KOPT-K1 (cell line): Measurements from ENCODE around the gene MSRB1.
"Not testable (repeated sequence)": the region's sequence is repeated elsewhere in the genome, so short reads cannot be mapped to it uniquely, and the experiment has no call there.

Experiments used
- H3K27ac ChIP-seq: fragments of 200-600 bp; sonication (generic); 2 replicates; pipeline ENCODE4 v1.5.1; 2016; ENCODE audit warnings: antibody characterized with exemption, mild to moderate bottlenecking, low read depth, low read length; ENCODE audit not compliant: poor library complexity, severe bottlenecking
- H3K36me3 ChIP-seq: fragments of 200-600 bp; sonication (generic); 2 replicates; pipeline ENCODE4 v1.5.1; 2017; ENCODE audit warnings: antibody characterized with exemption, mild to moderate bottlenecking, low read length, moderate library complexity; ENCODE audit not compliant: insufficient read depth
- H3K9me3 ChIP-seq: fragments of 200-600 bp; sonication (generic); 2 replicates; pipeline ENCODE4 v1.5.1; 2017; ENCODE audit warnings: antibody characterized with exemption, low read length, mild to moderate bottlenecking; ENCODE audit not compliant: insufficient read depth, poor library complexity, severe bottlenecking

MSRB1 gene

DNA sequence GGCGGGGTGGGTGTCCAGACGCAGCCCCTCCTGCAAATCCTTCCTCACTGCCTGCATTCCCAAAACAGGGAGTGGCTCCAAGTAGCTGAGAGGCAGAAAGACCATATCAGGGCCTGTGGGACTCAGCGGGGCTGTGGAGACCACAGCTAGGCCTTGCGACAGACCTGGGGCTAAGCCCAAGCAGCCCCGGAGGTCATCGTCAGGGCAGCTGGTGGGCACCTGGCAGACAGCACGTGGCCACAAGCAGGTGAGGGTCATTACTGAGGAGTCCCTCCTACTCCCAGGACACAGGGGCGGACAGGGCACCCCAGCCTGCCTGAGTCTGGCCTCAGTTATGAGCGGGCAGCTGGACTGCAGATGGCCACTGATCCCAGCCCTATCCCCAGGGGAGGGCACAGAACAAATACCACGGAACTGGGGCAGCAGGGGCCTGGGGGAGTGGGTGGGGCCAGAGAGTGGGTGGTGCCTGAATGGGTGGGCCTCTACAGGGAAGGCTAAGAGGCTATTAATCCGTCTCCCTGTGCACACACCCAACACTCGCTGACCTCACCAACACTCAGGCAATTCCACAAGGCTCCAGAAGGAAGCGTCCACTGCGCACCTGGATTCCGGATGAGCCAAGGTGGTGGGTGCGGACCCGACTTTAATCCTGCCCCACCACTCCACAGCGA lies 33.3 kb downstream of the MSRB1 start:
- Histone ChIP-seq H3K36me3 (no peaks in the 10 kb centered on the region), H3K27ac (no peak overlapping the region), H3K9me3 (no peaks in the 10 kb centered on the region)

DNA sequence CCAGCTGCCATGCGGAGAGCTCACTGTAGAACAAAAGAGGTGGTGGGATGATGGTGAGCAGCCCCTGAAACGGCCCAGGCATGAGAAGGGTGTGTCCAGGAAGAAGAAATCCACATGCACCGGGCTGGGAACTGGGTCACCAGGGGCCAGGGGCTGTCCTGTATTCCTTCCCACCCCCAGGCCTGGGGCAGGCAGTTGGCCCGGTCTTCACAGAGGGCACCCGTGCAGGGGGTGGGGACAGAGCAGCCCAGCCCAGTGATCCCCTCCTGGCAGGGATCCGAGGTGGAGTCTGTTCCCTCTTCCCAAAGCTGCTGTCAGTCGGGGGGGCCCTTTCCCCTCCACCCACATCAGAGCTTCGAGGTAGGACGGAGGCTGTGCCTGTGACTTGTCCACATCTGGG lies 34.0 kb downstream of the MSRB1 start:
- Histone ChIP-seq H3K9me3 (no peaks in the 10 kb centered on the region), H3K27ac (no peak overlapping the region), H3K36me3 (no peaks in the 10 kb centered on the region)

DNA sequence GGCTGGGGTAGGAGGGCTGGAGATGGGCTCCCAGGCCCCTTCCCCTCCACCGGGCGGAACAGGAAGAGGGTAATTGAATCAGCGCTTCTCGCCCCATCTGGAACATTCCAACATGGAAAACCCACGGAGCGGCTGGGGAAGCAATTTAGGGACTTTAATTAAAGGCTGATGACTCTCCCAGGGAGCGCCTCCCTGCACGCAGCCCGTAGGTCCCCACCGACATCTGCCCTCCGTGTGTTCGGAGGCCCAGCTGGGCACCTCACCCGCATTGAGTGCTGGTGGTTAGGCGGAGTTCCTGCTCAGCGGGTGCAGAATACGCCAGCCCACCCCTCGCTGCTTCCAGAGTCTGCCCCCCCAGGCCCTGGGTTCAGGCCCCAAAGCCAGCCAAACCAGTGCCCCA lies 34.8 kb downstream of the MSRB1 start:
- no peak overlapping the region for H3K27ac ChIP-seq
- H3K9me3 ChIP-seq, result no peaks in the 10 kb centered on the region

GRCh38 chr16:1907226-1907860 lies 35.7 kb downstream of the MSRB1 start:
- Histone ChIP-seq H3K9me3 (no peaks in the 10 kb centered on the region), H3K27ac (no peak overlapping the region), H3K36me3 (no peaks in the 10 kb centered on the region)

More for the DNA sequence above, 34.8 kb downstream of the MSRB1 start:
- no peaks in the 10 kb centered on the region for H3K36me3 ChIP-seq

DNA sequence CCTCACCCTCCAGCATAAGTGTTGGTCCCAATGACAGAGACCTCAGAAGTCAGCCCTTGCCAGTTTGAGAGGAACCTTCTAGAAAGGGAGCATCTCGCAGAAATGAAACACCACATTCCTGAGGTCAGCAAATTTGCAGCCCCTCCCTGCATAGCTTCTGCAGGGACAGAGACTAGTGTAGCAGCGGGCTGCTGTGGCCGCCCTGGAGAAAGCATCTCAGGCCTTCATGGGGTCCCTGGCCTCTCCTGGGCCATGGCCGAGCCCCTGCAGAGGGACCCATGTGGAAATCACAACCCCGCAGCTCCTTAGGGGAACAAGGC lies 36.2 kb downstream of the MSRB1 start:
- no peaks in the 10 kb centered on the region for H3K9me3 ChIP-seq
- H3K36me3 ChIP-seq, result no peaks in the 10 kb centered on the region
- H3K27ac ChIP-seq, result no peak overlapping the region

DNA sequence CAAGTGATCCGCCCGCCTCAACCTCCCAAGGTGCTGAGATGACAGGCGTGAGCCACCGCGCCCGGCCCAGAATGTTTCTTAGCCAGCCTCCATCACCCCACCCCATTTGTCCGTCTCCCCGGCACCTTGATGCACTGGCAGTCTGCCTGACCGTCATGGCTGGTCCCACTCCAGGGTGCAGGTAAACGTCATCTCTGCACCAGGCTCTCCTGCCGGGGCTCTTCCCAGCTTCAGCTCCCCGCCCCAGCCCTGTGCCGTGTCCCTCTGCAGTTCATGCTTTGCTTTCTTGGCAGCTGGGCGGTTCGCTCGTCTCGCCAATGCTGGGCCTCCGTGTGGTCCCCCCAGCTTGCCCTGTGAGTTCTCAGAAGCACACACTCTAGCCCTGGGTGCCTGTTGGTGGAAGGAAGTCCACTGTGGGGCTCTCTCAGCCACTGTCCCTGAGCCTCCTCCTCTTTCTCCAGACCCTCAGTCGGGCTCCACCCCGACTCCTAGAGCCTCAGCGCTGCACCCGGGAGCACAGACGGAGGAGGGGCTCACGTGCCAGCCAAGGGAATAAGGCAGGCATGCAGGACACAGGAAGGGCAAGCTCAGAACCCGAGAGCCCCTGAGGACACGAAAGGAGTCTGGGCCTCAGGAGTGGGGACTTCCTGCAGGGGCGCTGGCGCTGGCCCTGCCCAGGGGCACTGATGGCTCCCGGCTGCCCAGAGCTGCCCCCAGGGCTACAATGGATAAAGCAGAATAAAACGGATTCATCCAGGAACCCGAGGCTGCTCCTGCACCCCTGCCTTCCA lies 36.7 kb downstream of the MSRB1 start:
- Histone ChIP-seq H3K36me3 (no peaks in the 10 kb centered on the region), H3K9me3 (no peaks in the 10 kb centered on the region), H3K27ac (no peak overlapping the region)

GRCh38 chr16:1903845-1904840 lies 38.9 kb downstream of the MSRB1 start:
- H3K36me3 ChIP-seq, result no peaks in the 10 kb centered on the region
- H3K27ac ChIP-seq, result no peak overlapping the region
- no peaks in the 10 kb centered on the region for H3K9me3 ChIP-seq

- no peaks in the 10 kb centered on the region for H3K36me3 ChIP-seq
- H3K9me3 ChIP-seq, result no peaks in the 10 kb centered on the region
- H3K27ac ChIP-seq, result no peak overlapping the region
Observed at GRCh38 chr16:1903220-1903574, 39.8 kb downstream of the MSRB1 start.

DNA sequence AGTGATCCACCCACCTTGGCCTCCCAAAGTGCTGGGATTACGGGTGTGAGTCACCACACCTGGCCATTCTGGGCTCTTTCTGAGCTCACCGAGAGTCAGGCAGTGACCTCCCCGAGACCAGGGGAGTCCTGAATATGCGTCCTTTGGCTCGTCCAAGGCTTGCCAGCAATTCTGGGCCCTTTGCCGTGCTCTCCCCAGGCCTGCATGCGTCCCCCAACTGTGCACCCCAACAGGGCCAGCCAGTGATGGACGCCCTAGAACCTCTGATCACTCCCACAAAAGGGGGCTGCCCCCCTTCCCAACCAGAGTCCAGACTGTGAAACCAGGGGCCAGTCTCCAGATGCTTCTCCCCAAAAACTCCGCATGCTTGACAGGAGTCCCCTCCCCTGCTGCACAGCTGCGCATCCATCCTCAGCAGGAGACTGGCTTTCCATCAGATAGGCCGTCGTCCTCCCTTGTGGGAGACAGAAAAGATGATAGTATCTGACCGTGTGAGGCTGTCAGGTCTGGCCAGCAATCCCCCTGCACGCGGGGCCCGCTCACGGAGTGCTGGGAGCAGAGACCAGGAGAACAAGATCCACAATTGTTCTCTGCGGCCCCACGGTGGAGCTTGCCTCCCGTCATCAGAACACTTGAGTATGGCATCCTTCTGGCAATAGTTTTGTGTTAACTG lies 40.3 kb downstream of the MSRB1 start:
- Histone ChIP-seq H3K36me3 (no peaks in the 10 kb centered on the region), H3K27ac (no peak overlapping the region), H3K9me3 (no peaks in the 10 kb centered on the region)

DNA sequence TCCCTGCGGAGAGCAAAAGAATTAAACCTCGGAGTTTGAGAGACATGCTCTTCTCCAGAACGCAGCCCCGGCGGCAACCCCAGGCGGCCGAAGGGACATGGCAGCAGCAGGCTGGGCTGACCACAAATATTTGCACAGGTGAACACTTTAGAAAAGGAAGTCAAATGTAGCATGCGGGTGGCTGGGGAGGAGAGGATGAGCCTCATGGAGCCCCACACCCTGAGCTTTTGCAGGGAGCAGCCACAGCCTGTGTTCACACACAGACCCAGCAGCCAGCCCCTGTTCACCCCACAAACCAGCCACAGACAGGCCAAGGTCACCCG lies 42.6 kb downstream of the MSRB1 start:
- Histone ChIP-seq H3K9me3 (no peaks in the 10 kb centered on the region), H3K27ac (no peak overlapping the region), H3K36me3 (no peaks in the 10 kb centered on the region)

DNA sequence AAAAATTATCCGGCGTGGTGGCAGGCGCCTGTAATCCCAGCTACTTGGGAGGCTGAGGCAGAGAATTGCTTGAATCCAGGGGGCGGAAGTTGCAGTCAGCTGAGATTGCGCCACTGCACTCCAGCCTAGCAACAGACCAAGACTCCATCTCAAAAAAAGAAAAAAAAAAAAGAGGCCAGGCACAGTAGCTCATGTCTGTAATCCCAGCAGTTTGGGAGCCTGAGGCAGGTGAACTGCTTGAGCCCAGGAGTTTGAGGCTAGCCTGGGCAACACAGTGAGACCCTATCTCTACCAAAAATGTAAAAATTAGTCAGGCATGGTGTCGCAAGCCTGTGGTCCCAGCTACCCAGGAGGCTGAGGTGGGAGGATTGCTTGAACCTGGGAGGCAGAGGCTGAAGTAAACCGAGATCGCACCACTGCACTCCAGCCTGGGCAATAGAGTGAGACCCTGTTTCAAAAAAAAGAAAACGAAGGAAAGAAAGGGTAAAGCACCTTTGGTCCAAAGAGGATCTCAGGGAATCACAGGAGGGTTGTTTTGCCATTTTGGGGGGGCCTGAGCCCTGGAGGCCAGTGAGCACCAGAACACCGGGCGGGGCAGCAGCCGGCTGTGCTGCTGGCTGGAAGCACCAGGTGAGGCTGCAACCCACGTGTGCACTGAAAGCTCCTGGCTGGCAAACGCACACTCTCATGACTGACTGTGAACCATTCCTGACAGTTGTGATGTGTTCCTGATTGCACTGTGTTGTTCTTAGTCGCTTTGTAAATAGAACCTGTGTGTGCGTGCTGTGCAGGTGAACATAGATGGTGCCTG lies 43.2 kb downstream of the MSRB1 start:
- H3K27ac ChIP-seq, result no peak overlapping the region
- H3K36me3 ChIP-seq, result no peaks in the 10 kb centered on the region
- no peaks in the 10 kb centered on the region for H3K9me3 ChIP-seq

GRCh38 chr16:1897692-1898091 lies 45.3 kb downstream of the MSRB1 start:
- H3K36me3 ChIP-seq, H3K9me3 ChIP-seq, H3K27ac ChIP-seq: not testable (repeated sequence)

DNA sequence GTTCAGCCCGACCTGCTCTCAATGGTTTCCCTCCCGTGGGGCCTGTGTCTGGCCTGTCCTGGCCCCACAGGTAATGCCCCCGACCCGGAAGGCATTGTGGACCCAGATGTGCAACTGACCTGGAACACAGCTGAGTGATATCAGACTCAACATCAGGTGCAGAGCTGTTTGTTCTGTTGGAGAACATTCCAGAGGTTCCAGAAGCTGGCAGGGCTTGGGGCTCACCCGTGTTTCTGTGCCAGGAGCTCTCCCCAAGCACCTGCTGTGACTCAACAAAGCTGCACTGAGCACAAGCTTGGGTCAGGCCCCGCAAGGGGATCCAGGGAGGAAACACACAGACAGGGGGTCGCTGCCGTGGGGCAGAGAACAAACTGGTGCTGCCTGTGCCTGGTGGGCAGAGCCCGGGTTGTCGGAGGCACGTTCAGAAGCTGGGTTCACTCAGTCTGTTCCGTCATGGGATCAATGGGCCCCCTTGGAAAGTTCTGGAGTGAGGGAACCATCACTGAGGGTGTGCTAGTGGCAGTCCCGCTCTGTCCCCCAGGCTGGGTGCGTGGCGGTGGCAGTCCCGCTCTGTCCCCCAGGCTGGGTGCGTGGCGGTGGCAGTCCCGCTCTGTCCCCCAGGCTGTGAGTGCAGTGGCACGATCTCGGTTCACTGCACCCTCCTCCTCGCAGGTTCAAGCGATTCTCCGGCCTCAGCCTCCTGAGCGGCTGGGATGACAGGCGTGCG lies 46.9 kb downstream of the MSRB1 start:
- Histone ChIP-seq H3K36me3 (no peaks in the 10 kb centered on the region), H3K27ac (no peak overlapping the region), H3K9me3 (no peaks in the 10 kb centered on the region)
